Right atrium auricular region (tissue), 2 donors: ENCODE data around the gene RDH5. TPM values are rescaled to one million over a fixed set of nuclear protein-coding genes. Genes with fewer than 3 reads are reported as not detected.

ENCODE experiments used
- DNase-seq: peaks from one replicate; pipeline ENCODE4 v3.0.0-alpha.2; 2019; ENCODE audit warnings: low spot score
- H3K27ac ChIP-seq, 2 donors: fragments of 200-600 bp; sonication (generic); 1 replicate in 1 of 2; 2 replicates in 1 of 2; pipeline ENCODE4 v1.5.1; 2016 to 2019
- H3K27me3 ChIP-seq, 2 donors: fragments of 200-600 bp; sonication (generic); one replicate each; pipeline versions ENCODE4 v1.5.1 to v1.6.0; 2017 to 2019
- H3K36me3 ChIP-seq: fragments of 200-600 bp; sonication (generic); one replicate; pipeline ENCODE4 v1.5.1; 2016
- H3K4me1 ChIP-seq, 2 donors: fragments of 200-600 bp; sonication (generic); one replicate each; pipeline versions ENCODE4 v1.5.1 to v1.6.0; 2017 to 2019
- H3K4me3 ChIP-seq, 2 donors: fragments of 200-600 bp; sonication (generic); 1 replicate in 1 of 2; 2 replicates in 1 of 2; pipeline ENCODE4 v1.5.1; 2017 to 2019; ENCODE audit warnings: mild to moderate bottlenecking in 1 of 2, moderate library complexity in 1 of 2
- H3K9me3 ChIP-seq, 2 donors: fragments of 200-600 bp; sonication (generic); one replicate each; pipeline ENCODE4 v1.5.1; 2019
- CTCF ChIP-seq, 2 donors: fragments of 200-600 bp; sonication (generic); IDR thresholded peaks; one replicate each; pipeline ENCODE4 v1.5.1; 2019; ENCODE audit warnings: antibody characterized with exemption in 2 of 2
- total RNA-seq, 2 donors: library from RNA; depleted of rRNA; stranded (reverse); fragments of >200 nt; gene quantifications; one replicate each; pipeline ENCODE4 v1.1.0, GENCODE V29; 2016

The RDH5 gene
- total RNA-seq, 2 donors from 2014 or later: 13.0 to 22.4 TPM

- Histone ChIP-seq H3K9me3 (no peaks in the 10 kb centered on the region), H3K36me3 (peaks cover 30% of the 10 kb centered on the region), H3K4me1 (peaks cover 0 to 21% of the 10 kb centered on the region in 2 donors), H3K27me3 (no peaks in the 10 kb centered on the region), H3K27ac (no peak overlapping the region), H3K4me3 (no peak overlapping the region)
- TF ChIP-seq CTCF (IDR thresholded peaks at IDR 0.05): no peak
- DNase-seq: no peak
These were observed 34.5 kb upstream of the RDH5 start for GRCh38 chr12:55685671-55686070.

GRCh38 chr12:55686366-55687010 is 33.7 kb upstream of the RDH5 start:
- TF ChIP-seq CTCF (IDR thresholded peaks at IDR 0.05): no peak
- H3K36me3 ChIP-seq: peaks cover 31% of the 10 kb centered on the region
- no peak overlapping the region for H3K4me3 ChIP-seq

GRCh38 chr12:55687746-55688145 is 32.4 kb upstream of the RDH5 start:
- no peaks in the 10 kb centered on the region for H3K9me3 ChIP-seq
- peaks cover 0 to 7% of the 10 kb centered on the region in 2 donors for H3K4me1 ChIP-seq
- no peaks in the 10 kb centered on the region for H3K27me3 ChIP-seq
- DNase-seq: no peak
- H3K36me3 ChIP-seq: peaks cover 43% of the 10 kb centered on the region
- no peak overlapping the region for H3K27ac ChIP-seq
- no peak for TF ChIP-seq CTCF (IDR thresholded peaks at IDR 0.05)
- H3K4me3 ChIP-seq: no peak overlapping the region

More at GRCh38 chr12:55686366-55687010, 33.7 kb upstream of the RDH5 start:
- no peak for DNase-seq
- Histone ChIP-seq H3K9me3 (no peaks in the 10 kb centered on the region), H3K27ac (no peak overlapping the region), H3K4me1 (peaks cover 0 to 15% of the 10 kb centered on the region in 2 donors), H3K27me3 (no peaks in the 10 kb centered on the region)

GRCh38 chr12:55688716-55689655 is 31.2 kb upstream of the RDH5 start:
- Histone ChIP-seq H3K36me3 (peaks cover 56% of the 10 kb centered on the region), H3K4me1 (peaks cover 0 to 6% of the 10 kb centered on the region in 2 donors), H3K27ac (no peak overlapping the region), H3K9me3 (no peaks in the 10 kb centered on the region), H3K27me3 (no peaks in the 10 kb centered on the region), H3K4me3 (no peak overlapping the region)
- no peak for DNase-seq
- TF ChIP-seq CTCF (IDR thresholded peaks at IDR 0.05): no peak

- no peaks in the 10 kb centered on the region for H3K9me3 ChIP-seq
- no peak overlapping the region for H3K27ac ChIP-seq
- no peaks in the 10 kb centered on the region for H3K4me1 ChIP-seq
- TF ChIP-seq CTCF (IDR thresholded peaks at IDR 0.05): no peak
- peaks cover 78% of the 10 kb centered on the region for H3K36me3 ChIP-seq
- H3K27me3 ChIP-seq: no peaks in the 10 kb centered on the region
- no peak overlapping the region for H3K4me3 ChIP-seq
- no peak for DNase-seq
These were observed 27.4 kb upstream of the RDH5 start for GRCh38 chr12:55692631-55693322.
